ENCODE measurements around the gene CENPM. TPM values are rescaled to one million over a fixed set of nuclear protein-coding genes. Genes with fewer than 3 reads are reported as not detected.

The CENPM gene
- total RNA-seq, 4 donors from 2014 or later, result 12.7 TPM; not detected in 3

DNA sequence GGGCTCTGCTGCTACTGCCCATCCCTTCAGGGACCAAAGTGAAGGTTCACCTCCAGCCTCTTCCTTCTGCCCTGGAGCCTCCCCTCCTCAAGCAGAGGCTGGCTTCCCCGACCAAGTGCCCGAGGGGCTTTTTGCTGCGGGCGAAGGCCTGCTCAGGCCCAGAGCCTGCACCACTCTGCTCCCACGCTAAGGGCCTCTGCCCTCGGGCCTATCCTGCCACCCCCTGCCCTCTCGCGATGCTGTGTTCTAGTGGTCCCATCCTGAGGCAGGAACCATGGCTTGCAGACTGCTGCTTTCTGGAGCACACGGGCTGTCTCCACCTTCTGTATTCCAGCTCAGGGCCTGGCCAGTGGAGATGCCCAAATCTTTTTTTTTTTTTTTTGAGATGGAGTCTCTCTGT lies 11.4 kb downstream of the CENPM start:
- no peak for DNase-seq
- no peaks in the 10 kb centered on the region for H3K27me3 ChIP-seq
- H3K36me3 ChIP-seq, result no peaks in the 10 kb centered on the region

DNA sequence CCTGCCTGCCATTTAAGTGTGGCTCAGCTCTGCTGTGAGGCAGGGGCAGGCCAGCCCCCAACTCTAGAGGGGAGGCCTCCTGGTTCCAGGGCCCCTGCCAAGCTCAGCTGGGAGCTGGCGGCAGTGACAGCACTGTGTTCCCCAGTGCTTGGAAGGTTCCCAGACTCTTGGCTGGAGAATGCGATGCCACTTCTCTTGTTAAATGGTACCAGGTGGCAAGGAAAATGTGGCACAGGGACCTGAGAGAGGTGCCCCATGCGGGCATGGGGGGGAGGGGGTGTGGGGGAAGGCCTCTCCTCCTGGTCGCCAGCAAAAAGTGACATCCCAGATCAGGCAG lies 12.0 kb downstream of the CENPM start:
- Histone ChIP-seq H3K4me3 (no peak overlapping the region), H3K4me1 (no peaks in the 10 kb centered on the region), H3K27ac (no peak overlapping the region), H3K27me3 (no peaks in the 10 kb centered on the region), H3K36me3 (no peaks in the 10 kb centered on the region), H3K9me3 (no peaks in the 10 kb centered on the region)
- TF ChIP-seq, protein P1, sequence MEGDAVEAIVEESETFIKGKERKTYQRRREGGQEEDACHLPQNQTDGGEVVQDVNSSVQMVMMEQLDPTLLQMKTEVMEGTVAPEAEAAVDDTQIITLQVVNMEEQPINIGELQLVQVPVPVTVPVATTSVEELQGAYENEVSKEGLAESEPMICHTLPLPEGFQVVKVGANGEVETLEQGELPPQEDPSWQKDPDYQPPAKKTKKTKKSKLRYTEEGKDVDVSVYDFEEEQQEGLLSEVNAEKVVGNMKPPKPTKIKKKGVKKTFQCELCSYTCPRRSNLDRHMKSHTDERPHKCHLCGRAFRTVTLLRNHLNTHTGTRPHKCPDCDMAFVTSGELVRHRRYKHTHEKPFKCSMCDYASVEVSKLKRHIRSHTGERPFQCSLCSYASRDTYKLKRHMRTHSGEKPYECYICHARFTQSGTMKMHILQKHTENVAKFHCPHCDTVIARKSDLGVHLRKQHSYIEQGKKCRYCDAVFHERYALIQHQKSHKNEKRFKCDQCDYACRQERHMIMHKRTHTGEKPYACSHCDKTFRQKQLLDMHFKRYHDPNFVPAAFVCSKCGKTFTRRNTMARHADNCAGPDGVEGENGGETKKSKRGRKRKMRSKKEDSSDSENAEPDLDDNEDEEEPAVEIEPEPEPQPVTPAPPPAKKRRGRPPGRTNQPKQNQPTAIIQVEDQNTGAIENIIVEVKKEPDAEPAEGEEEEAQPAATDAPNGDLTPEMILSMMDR (IDR thresholded peaks at IDR 0.05), result no peak
- no peak for TF ChIP-seq POLR2A (IDR thresholded peaks at IDR 0.05)
- intact Hi-C loops (cut with DNase I; ENCODE audit: low total_unique reads), result no loop called here
- no peak for DNase-seq

More for the DNA sequence above, 11.4 kb downstream of the CENPM start:
- Histone ChIP-seq H3K27ac (no peak overlapping the region), H3K4me3 (no peak overlapping the region), H3K4me1 (no peaks in the 10 kb centered on the region), H3K9me3 (no peaks in the 10 kb centered on the region)
- intact Hi-C loops (cut with DNase I; ENCODE audit: low total_unique reads), result no loop called here
- TF ChIP-seq, protein P1 (IDR thresholded peaks at IDR 0.05), result no peak
- no peak for TF ChIP-seq POLR2A (IDR thresholded peaks at IDR 0.05)

DNA sequence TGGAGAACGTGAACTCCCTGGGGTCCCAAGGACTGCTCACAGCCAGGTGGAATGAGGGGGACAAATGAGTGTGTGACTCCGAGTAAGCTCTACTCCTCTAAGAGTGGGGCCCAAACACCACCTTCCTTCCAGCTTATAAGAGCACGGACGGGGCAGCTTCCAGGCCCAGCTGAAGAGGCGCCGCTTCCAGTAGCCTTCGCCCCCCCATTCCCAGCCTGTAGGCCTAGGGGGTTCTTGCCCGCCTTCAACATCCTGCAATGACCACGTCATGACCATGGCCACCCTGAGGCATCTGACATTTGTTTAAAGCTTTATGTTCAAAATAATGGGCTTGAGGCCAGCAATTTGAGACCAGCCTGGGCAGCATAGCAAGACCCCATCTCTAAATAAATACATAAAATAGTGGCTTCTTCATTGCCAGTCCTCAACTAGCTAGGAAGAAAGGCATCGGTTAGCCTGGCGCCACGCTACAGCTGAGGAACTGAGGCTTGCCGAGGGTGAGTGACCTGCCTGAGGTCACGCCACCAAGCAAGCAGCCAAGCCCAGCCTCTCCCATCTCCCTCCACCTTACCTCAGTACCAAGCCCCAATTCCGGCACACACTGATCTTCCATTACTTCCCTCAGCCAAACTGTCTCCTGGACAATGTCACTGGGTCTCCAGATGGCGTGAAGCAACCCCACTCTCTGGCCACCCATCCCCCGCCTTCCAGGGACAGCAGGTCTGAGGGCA lies 12.5 kb downstream of the CENPM start:
- DNase-seq, result no peak

DNA sequence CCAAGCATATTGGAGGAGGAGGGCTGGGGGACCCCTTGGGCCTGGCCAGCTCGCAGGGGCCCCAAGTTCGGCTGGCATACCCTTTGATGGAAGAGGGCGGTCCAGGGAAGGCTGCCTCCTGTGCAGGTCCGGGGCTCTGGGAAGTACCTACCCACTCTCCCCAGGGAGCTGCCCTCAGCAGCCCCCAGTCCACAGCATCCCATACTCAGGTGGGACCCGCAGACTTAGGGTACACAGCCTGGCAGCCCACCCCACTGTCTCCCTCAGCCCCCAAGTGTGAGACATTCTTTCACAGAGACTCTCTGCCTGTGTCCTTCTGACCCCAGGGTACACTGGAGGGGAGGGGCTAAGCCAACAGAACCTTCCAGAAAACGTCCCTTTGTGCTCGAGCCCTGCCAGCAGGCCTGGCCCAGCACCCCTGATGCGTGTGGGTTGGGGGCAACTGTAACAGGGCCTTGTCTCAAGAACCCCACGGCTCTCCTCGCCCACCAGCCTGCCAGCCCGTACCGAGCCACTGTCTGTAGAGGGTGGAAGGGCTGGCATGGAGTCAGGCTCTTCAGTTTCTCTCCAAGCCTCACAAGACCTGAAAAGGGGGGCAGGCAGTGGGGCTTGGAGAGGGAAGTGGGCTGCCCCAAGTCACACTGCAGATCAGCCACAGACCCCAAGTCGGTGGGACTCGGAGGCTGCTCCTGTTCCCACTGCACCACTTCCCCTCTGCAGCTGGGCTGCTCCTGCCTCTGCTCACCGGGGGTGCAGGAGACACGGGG lies 13.4 kb downstream of the CENPM start:
- TF ChIP-seq POLR2A (IDR thresholded peaks at IDR 0.05), result no peak
- TF ChIP-seq, protein P1 (IDR thresholded peaks at IDR 0.05), result no peak

More for the DNA sequence above, 12.5 kb downstream of the CENPM start:
- no peak overlapping the region for H3K4me3 ChIP-seq
- TF ChIP-seq, protein P1 (IDR thresholded peaks at IDR 0.05), result no peak
- TF ChIP-seq POLR2A (IDR thresholded peaks at IDR 0.05), result no peak
- intact Hi-C loops (cut with DNase I; ENCODE audit: low total_unique reads), result no loop called here
- no peaks in the 10 kb centered on the region for H3K27me3 ChIP-seq
- H3K9me3 ChIP-seq, result no peaks in the 10 kb centered on the region
- no peaks in the 10 kb centered on the region for H3K4me1 ChIP-seq
- no peaks in the 10 kb centered on the region for H3K36me3 ChIP-seq
- no peak overlapping the region for H3K27ac ChIP-seq

DNA sequence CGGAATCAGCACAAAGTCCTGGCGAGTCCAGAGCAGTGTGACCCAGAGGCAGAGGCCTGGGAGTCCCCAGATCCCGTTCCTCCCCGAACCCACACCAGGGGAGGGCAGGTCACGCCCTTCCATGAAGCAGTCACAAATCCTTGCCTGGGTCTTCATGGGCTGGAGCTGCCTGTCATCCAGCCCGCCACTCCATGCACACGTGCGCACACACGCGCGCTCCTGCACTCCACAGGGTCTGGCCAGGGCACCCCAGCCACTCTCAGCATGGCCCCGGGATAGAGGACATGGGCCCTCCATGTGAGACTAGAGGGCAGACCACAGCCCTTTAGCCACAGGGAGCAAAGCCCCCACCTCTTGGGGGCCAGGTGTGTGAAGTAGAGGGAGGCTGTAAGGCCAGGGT lies 14.6 kb downstream of the CENPM start:
- TF ChIP-seq POLR2A (IDR thresholded peaks at IDR 0.05), result no peak
- TF ChIP-seq, protein P1 (IDR thresholded peaks at IDR 0.05), result no peak
- DNase-seq, result no peak
- intact Hi-C loops (cut with DNase I; ENCODE audit: low total_unique reads), result no loop called here
- Histone ChIP-seq H3K36me3 (no peaks in the 10 kb centered on the region), H3K27ac (no peak overlapping the region), H3K9me3 (no peaks in the 10 kb centered on the region), H3K27me3 (no peaks in the 10 kb centered on the region), H3K4me1 (no peaks in the 10 kb centered on the region), H3K4me3 (no peak overlapping the region)

More for the DNA sequence above, 13.4 kb downstream of the CENPM start:
- DNase-seq, result no peak
- H3K4me3 ChIP-seq, result no peak overlapping the region
- H3K27ac ChIP-seq, result no peak overlapping the region
- intact Hi-C loops (cut with DNase I; ENCODE audit: low total_unique reads), result no loop called here
- no peaks in the 10 kb centered on the region for H3K36me3 ChIP-seq
- H3K9me3 ChIP-seq, result no peaks in the 10 kb centered on the region
- no peaks in the 10 kb centered on the region for H3K4me1 ChIP-seq
- H3K27me3 ChIP-seq, result no peaks in the 10 kb centered on the region

All from uterus (tissue), 4 donors.